GM13977 (cell line): ENCODE results near the gene ABCC1.

Source experiments
- DNase-seq: peaks from one replicate; pipeline ENCODE4 v3.0.0; 2012; ENCODE audit warnings: low spot score
- CTCF ChIP-seq: IDR thresholded peaks from 2 replicates; pipeline ENCODE4 v1.5.1; 2012; ENCODE audit warnings: mild to moderate bottlenecking, control low read depth; ENCODE audit not compliant: insufficient read depth; ENCODE audit errors: extremely low read depth, missing control alignments
- in situ Hi-C: fragments of 300-500 bp; cut with MboI; formaldehyde crosslinking; loops from one replicate; pipeline ENCODE4 v1.12.0; 2022; ENCODE audit warnings: low sequenced_read_pairs, low pct_unique_long_range_greater_than_20kb, mixed read lengths, inconsistent platforms; ENCODE audit not compliant: unreplicated experiment

Gene ABCC1

DNA sequence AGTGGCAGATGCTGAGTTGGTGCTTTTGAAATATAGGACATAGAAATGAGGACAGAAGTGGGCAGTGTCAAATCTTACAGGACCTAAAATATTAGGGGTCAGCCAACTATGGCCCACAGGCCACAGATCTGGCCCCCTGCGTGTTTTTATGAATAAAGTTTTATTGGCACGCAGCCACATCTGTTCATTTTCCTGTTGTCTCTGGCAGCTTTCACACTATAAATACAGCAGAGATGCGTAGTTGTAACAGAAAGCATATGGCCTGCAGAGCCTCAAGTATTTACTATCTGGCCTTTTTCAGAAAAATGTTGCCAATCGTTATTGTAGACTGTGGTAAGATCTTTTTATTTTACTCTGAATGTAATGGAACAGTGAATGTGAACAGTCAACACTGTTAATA is 191.1 kb downstream of the ABCC1 start:
- in situ Hi-C loops = no loop called here
- no peak for TF ChIP-seq CTCF
- no peak for DNase-seq

- TF ChIP-seq CTCF = no peak
- no peak for DNase-seq
- in situ Hi-C loops = no loop called here
Observed at GRCh38 chr16:16141141-16141540, 191.7 kb downstream of the ABCC1 start.

- in situ Hi-C loops = no loop called here
- no peak for TF ChIP-seq CTCF
- DNase-seq = no peak
Observed at GRCh38 chr16:16141784-16142396, 192.5 kb downstream of the ABCC1 start.

DNA sequence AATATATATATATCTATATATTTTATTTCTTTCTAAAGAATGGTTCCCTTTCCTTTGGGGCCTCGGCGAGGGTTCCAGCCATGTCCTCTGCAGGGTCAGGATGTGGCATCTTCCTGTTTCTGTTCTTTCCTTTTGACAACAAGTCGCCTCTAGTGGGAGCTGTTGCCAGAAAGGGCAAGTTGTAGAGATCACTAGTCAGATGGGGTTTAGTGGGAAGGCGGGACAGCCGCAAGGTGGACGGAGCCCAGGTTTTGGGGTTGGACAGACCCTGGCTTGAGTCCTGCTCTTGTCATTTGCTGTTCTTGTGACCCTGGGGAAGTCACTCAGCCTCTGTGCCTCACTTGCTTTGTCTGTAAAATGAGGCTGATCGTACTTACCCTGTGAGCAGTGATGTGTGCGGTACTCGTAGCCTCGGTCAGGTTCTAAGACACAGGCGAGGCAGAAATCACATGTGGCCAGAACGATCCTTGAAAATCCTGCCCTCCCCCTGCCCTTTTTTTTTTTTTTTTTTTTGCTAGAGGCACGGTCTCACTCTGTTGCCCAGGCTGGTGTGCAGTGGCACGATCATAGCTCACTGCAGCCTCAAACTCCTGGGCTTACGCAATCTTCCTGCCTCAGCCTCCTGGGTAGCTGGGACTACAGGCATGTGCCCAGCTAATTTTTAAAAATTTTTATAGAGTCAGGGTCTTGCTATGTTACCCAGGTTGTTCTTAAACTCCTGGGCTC is 193.8 kb downstream of the ABCC1 start:
- in situ Hi-C loops = no loop called here
- peak; percentile 45 for TF ChIP-seq CTCF
- DNase-seq = no peak

DNA sequence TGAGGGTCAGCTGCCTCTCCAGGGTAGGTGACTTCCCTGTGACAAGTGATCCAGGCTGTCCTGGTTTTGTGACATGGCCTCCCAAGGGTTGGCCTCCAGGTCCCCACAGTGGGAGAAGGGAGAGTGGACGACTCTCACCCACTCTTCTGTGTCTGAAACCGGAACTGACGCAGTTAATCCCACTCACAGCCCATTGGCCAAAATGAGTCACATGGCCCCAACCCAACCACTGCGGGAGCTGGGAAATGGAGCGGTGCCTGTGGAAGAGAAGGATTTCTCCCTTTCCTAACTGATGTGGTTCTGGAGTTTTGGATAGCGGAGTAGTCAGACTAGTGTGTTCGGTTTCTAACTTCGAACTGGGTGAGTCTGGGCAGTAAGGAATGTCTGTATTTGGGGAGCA is 194.5 kb downstream of the ABCC1 start:
- in situ Hi-C loops = no loop called here
- no peak for DNase-seq
- no peak for TF ChIP-seq CTCF

- no peak for TF ChIP-seq CTCF
- in situ Hi-C loops = no loop called here
- no peak for DNase-seq
Observed at GRCh38 chr16:16144416-16144815, 195.0 kb downstream of the ABCC1 start.
